Upper lobe of left lung (tissue), 6 donors: ENCODE results near the gene ZNF157. TPM values are rescaled to one million over a fixed set of nuclear protein-coding genes. Genes with fewer than 3 reads are reported as not detected.

Source experiments
- ATAC-seq, 2 donors: fragments of 200-7000 bp; cut with Tn5 transposase; one replicate each; pipeline ENCODE4 v1.9.1; 2022; ENCODE audit warnings: mild to moderate bottlenecking in 2 of 2, moderate library complexity in 2 of 2; ENCODE audit not compliant: low FRiP score in 2 of 2
- DNase-seq, 2 donors: peaks; one replicate each; pipeline ENCODE4 v3.0.0-alpha.2; 2019 to 2020
- H3K27ac ChIP-seq, 4 donors: fragments of 200-600 bp; sonication (generic); one replicate each; pipeline ENCODE4 v1.5.1; 2016 to 2019
- H3K27me3 ChIP-seq, 4 donors: fragments of 200-600 bp; sonication (generic); one replicate each; pipeline ENCODE4 v1.5.1; 2017 to 2019
- H3K36me3 ChIP-seq, 4 donors: fragments of 200-600 bp; sonication (generic); one replicate each; pipeline ENCODE4 v1.5.1; 2016 to 2019
- H3K4me1 ChIP-seq, 4 donors: fragments of 200-600 bp; sonication (generic); one replicate each; pipeline ENCODE4 v1.5.1; 2018 to 2019
- H3K4me3 ChIP-seq, 4 donors: fragments of 200-600 bp; sonication (generic); one replicate each; pipeline ENCODE4 v1.5.1; 2017 to 2019; ENCODE audit warnings: mild to moderate bottlenecking in 2 of 4, moderate library complexity in 1 of 4
- H3K9me3 ChIP-seq, 4 donors: fragments of 200-600 bp; sonication (generic); one replicate each; pipeline ENCODE4 v1.5.1; 2018 to 2019
- CTCF ChIP-seq, 6 experiments: fragments of 450-650 bp in 4 of 6; fragments of 200-600 bp in 2 of 6; sonication (generic) in 2 of 6; IDR thresholded peaks; one replicate each; pipeline ENCODE4 v1.5.1; 2016 to 2019; ENCODE audit warnings: antibody characterized with exemption in 6 of 6
- EP300 ChIP-seq, 4 donors: sonication (generic); formaldehyde crosslinking; IDR thresholded peaks; one replicate each; pipeline ENCODE4 v1.5.1; 2017; ENCODE audit warnings: antibody characterized with exemption in 4 of 4, control low read depth in 2 of 4
- POLR2A ChIP-seq, 4 donors: fragments of 450-650 bp; IDR thresholded peaks; one replicate each; pipeline ENCODE4 v1.5.1; 2016 to 2017; ENCODE audit warnings: antibody characterized with exemption in 4 of 4, mild to moderate bottlenecking in 2 of 4
- POLR2AphosphoS5 ChIP-seq, 2 donors: sonication (generic); formaldehyde crosslinking; IDR thresholded peaks; one replicate each; pipeline ENCODE4 v1.5.1; 2017; ENCODE audit warnings: antibody characterized with exemption in 2 of 2
- WGBS, 2 donors: methylation state at CpG; one replicate each; pipeline ENCODE4 v1.1.5; 2017 to 2018; 5-methylcytosine and 5-hydroxymethylcytosine counted together
- total RNA-seq, 6 donors: library from RNA; depleted of rRNA in 4 of 6; stranded (reverse); fragments of >200 nt in 4 of 6; gene quantifications; one replicate each; pipeline versions ENCODE4 v1.1.0 to v1.2.1, GENCODE V29; 2016 to 2021
- donor health status: DM: no; HTN: no; CAD: no; lungs with moderate emphysema.
- donor health status: DM: no; HTN: yes; CAD: no; lungs with severe emphysema.

ZNF157 gene
- total RNA-seq, 6 donors from 2014 or later, result 0.15 to 1.9 (median 1.0) TPM; not detected in 3

DNA sequence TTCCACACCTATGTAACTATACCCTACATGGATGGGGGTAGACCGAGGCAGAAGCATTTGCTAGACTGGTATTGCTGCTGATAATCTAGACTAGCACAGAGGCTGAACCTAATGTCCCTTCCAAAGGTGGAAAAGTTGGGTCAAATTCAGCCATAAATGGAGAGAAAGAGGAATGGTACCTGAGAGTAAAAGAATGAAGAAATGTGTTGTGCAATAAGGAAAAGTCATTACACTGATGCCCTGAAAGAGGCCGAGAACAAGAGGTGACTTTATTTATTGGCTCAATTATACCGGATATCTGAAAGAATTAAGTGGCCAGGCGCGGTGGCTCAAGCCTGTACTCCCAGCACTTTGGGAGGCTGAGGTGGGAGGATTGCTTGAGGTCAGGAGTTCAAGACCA is 60.5 kb downstream of the ZNF157 start:
- TF ChIP-seq POLR2AphosphoS5 (IDR thresholded peaks at IDR 0.05), result no peak
- TF ChIP-seq EP300 (IDR thresholded peaks at IDR 0.05), result no peak
- no peak for TF ChIP-seq POLR2A (IDR thresholded peaks at IDR 0.05)
- no peak for TF ChIP-seq CTCF (IDR thresholded peaks at IDR 0.05)
- DNase-seq, result no peak
- no peak overlapping the region for H3K4me3 ChIP-seq
- peaks cover 0 to 11% (median 0%) of the 10 kb centered on the region in 4 donors for H3K9me3 ChIP-seq
- no peaks in the 10 kb centered on the region for H3K36me3 ChIP-seq
- 94 to 97% methylated on average over 5 of the region's 5 CpGs for WGBS, 2 donors
- no peak overlapping the region for H3K27ac ChIP-seq
- no peaks in the 10 kb centered on the region for H3K4me1 ChIP-seq
- ATAC-seq, result no peak
- no peaks in the 10 kb centered on the region for H3K27me3 ChIP-seq

- 89 to 98% methylated on average over 2 of the region's 2 CpGs for WGBS, 2 donors
- no peak for DNase-seq
- Histone ChIP-seq H3K36me3 (peaks cover 0 to 25% (median 0%) of the 10 kb centered on the region in 4 donors), H3K4me3 (no peak overlapping the region), H3K27ac (no peak overlapping the region), H3K4me1 (no peaks in the 10 kb centered on the region), H3K27me3 (no peaks in the 10 kb centered on the region), H3K9me3 (peaks cover 3 to 49% (median 18%) of the 10 kb centered on the region in 4 donors)
- no peak for ATAC-seq
- TF ChIP-seq POLR2AphosphoS5 (IDR thresholded peaks at IDR 0.05), result no peak
- no peak for TF ChIP-seq CTCF (IDR thresholded peaks at IDR 0.05)
- no peak for TF ChIP-seq EP300 (IDR thresholded peaks at IDR 0.05)
- no peak for TF ChIP-seq POLR2A (IDR thresholded peaks at IDR 0.05)
Measured at GRCh38 chrX:47446431-47446830, 76.1 kb downstream of the ZNF157 start.

GRCh38 chrX:47446971-47447370 is 76.6 kb downstream of the ZNF157 start:
- DNase-seq (no peak), ATAC-seq (no peak)
- H3K4me3 ChIP-seq, result no peak overlapping the region
- H3K27me3 ChIP-seq, result no peaks in the 10 kb centered on the region
- WGBS, 2 donors, result 81 to 100% methylated on average over 2 of the region's 2 CpGs
- peaks cover 0 to 27% (median under 1%) of the 10 kb centered on the region in 4 donors for H3K36me3 ChIP-seq
- no peaks in the 10 kb centered on the region for H3K4me1 ChIP-seq
- TF ChIP-seq EP300 (IDR thresholded peaks at IDR 0.05), result no peak
- no peak for TF ChIP-seq POLR2AphosphoS5 (IDR thresholded peaks at IDR 0.05)
- TF ChIP-seq CTCF (IDR thresholded peaks at IDR 0.05), result no peak
- no peak for TF ChIP-seq POLR2A (IDR thresholded peaks at IDR 0.05)
- peaks cover 3 to 45% (median 18%) of the 10 kb centered on the region in 4 donors for H3K9me3 ChIP-seq
- H3K27ac ChIP-seq, result no peak overlapping the region

GRCh38 chrX:47447607-47448006 is 77.2 kb downstream of the ZNF157 start:
- Histone ChIP-seq H3K9me3 (peaks cover 3 to 47% (median 18%) of the 10 kb centered on the region in 4 donors), H3K27ac (no peak overlapping the region), H3K36me3 (peaks cover 0 to 32% (median 4%) of the 10 kb centered on the region in 4 donors), H3K4me1 (no peaks in the 10 kb centered on the region), H3K27me3 (no peaks in the 10 kb centered on the region), H3K4me3 (no peak overlapping the region)
- TF ChIP-seq POLR2A (IDR thresholded peaks at IDR 0.05) (no peak), EP300 (IDR thresholded peaks at IDR 0.05) (no peak), CTCF (IDR thresholded peaks at IDR 0.05) (no peak), POLR2AphosphoS5 (IDR thresholded peaks at IDR 0.05) (no peak)
- DNase-seq (no peak), ATAC-seq (no peak)
- WGBS, 2 donors, result 86 to 92% methylated on average over 8 to 11 of the region's 11 CpGs

DNA sequence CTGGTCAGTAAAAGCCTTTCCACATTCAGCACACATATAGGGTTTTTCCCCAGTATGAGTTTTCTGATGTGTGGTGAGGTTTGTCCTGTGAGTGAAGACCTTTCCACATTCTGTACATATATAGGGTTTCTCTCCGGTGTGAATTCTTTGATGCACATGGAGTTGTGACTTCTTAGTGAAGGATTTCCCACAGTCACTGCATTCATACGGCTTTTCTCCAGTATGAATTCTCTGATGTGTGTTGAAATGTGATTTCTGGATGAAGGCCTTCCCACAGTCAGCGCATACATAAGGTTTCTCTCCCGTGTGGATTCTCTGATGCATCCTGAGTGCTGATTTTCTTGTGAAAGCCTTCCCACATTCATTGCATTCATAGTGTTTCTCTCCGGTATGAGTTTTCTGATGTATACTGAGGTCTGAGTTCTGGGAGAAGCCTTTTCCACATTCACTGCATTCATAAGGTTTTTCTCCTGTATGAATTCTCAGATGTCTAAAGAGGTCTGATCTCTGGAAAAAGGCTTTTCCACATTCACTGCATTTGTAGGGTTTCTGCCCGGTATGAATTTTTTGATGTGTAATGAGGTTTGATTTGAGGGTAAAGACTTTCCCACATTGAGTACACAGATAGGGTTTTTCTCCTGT is 77.9 kb downstream of the ZNF157 start:
- no peak for ATAC-seq
- TF ChIP-seq POLR2A (IDR thresholded peaks at IDR 0.05), result no peak
- TF ChIP-seq CTCF (IDR thresholded peaks at IDR 0.05), result no peak
- TF ChIP-seq POLR2AphosphoS5 (IDR thresholded peaks at IDR 0.05), result no peak
- TF ChIP-seq EP300 (IDR thresholded peaks at IDR 0.05), result no peak
- no peaks in the 10 kb centered on the region for H3K27me3 ChIP-seq
- H3K9me3 ChIP-seq, result peaks cover 3 to 44% (median 18%) of the 10 kb centered on the region in 4 donors
- DNase-seq, result no peak
- WGBS, 2 donors, result 91 to 98% methylated on average over 6 of the region's 6 CpGs
- peaks cover 0 to 35% (median 5%) of the 10 kb centered on the region in 4 donors for H3K36me3 ChIP-seq
- H3K4me3 ChIP-seq, result no peak overlapping the region
- H3K4me1 ChIP-seq, result no peaks in the 10 kb centered on the region
- H3K27ac ChIP-seq, result no peak overlapping the region
